Activated CD8-positive, alpha-beta T cell treated with anti-CD3 and anti-CD28 coated beads for 36 hours (primary cell): ENCODE measurements around the gene GPR173. TPM values are rescaled to one million over a fixed set of nuclear protein-coding genes. Genes with fewer than 3 reads are reported as not detected.

Source experiments
- ATAC-seq: fragments of 200-7000 bp; cut with Tn5 transposase; one replicate; pipeline ENCODE4 v1.10.0; 2021; ENCODE audit warnings: mild to moderate bottlenecking, moderate library complexity
- CTCF ChIA-PET: fragments of 350-600 bp; sonication (Branson Sonifier 250); formaldehyde crosslinking; loops from one replicate; lab custom pipeline; 2021; ENCODE audit warnings: antibody characterized with exemption; lab: Charles Lee
- POLR2A ChIA-PET: fragments of 350-600 bp; sonication (Branson Sonifier 250); formaldehyde crosslinking; loops from one replicate; lab custom pipeline; 2021; ENCODE audit warnings: antibody characterized with exemption; lab: Charles Lee
- DNase-seq: peaks from one replicate; pipeline ENCODE4 v3.0.0-alpha.2; 2020
- H3K27ac Mint-ChIP-seq: one replicate; pipeline ENCODE4 v1.8.0; 2021; ENCODE audit warnings: mild to moderate bottlenecking, mixed read lengths
- H3K27me3 Mint-ChIP-seq: one replicate; pipeline ENCODE4 v1.8.0; 2021; ENCODE audit warnings: mixed read lengths
- H3K36me3 Mint-ChIP-seq: one replicate; pipeline ENCODE4 v1.8.0; 2021; ENCODE audit warnings: low read depth, mixed read lengths
- H3K4me1 Mint-ChIP-seq: one replicate; pipeline ENCODE4 v1.8.0; 2021; ENCODE audit warnings: low read depth, mixed read lengths
- H3K4me3 Mint-ChIP-seq: one replicate; pipeline ENCODE4 v1.8.0; 2021; ENCODE audit warnings: mild to moderate bottlenecking, moderate library complexity, mixed read lengths
- H3K9me3 Mint-ChIP-seq: one replicate; pipeline ENCODE4 v1.8.0; 2021; ENCODE audit warnings: mixed read lengths
- intact Hi-C: fragments of 100-400 bp; cut with micrococcal nuclease; formaldehyde crosslinking; loops from one replicate; pipeline ENCODE4 v1.10.0; 2022
- total RNA-seq, 2 experiments: library from RNA; stranded (reverse); gene quantifications; one replicate each; pipeline ENCODE4 v1.2.3, GENCODE V29; 2021
- TF ChIP-seq, protein P1 (sequence below): fragments of 200-600 bp; IDR thresholded peaks from one replicate; pipeline ENCODE4 v1.8.0; 2022; ENCODE audit warnings: antibody characterized with exemption, mild to moderate bottlenecking

Gene GPR173
- total RNA-seq, 2 experiments from 2014 or later, result 0.36 to 0.70 TPM

GRCh38 chrX:53082773-53083616 lies 34.4 kb downstream of the GPR173 start:
- TF ChIP-seq, protein P1, sequence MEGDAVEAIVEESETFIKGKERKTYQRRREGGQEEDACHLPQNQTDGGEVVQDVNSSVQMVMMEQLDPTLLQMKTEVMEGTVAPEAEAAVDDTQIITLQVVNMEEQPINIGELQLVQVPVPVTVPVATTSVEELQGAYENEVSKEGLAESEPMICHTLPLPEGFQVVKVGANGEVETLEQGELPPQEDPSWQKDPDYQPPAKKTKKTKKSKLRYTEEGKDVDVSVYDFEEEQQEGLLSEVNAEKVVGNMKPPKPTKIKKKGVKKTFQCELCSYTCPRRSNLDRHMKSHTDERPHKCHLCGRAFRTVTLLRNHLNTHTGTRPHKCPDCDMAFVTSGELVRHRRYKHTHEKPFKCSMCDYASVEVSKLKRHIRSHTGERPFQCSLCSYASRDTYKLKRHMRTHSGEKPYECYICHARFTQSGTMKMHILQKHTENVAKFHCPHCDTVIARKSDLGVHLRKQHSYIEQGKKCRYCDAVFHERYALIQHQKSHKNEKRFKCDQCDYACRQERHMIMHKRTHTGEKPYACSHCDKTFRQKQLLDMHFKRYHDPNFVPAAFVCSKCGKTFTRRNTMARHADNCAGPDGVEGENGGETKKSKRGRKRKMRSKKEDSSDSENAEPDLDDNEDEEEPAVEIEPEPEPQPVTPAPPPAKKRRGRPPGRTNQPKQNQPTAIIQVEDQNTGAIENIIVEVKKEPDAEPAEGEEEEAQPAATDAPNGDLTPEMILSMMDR, result no peak
- H3K27ac Mint-ChIP-seq, result peak overlapping the region; percentile 96
- DNase-seq, result no peak
- H3K36me3 Mint-ChIP-seq, result peaks cover 46% of the 10 kb centered on the region
- H3K9me3 Mint-ChIP-seq, result no peaks in the 10 kb centered on the region
- POLR2A ChIA-PET, result interaction anchor here (0.6 to 1.6 kb wide), 4 partner anchors 10 to 369 kb away, joined by 3 to 10 read pairs (median 6); partner anchors contain the start of gene KANTR
- H3K4me1 Mint-ChIP-seq, result peaks cover 51% of the 10 kb centered on the region
- H3K4me3 Mint-ChIP-seq, result peak overlapping the region; percentile 89
- H3K27me3 Mint-ChIP-seq, result no peaks in the 10 kb centered on the region
- no peak for ATAC-seq
- intact Hi-C loops, result no loop called here
- CTCF ChIA-PET, result interaction anchor here (1.7 kb wide), 1 partner anchor 10 kb away, joined by 7 read pairs; no protein-coding TSS in a partner anchor

GRCh38 chrX:53084043-53084570 lies 35.5 kb downstream of the GPR173 start:
- Mint-ChIP-seq H3K27ac (peak overlapping the region; percentile 71), H3K4me3 (peak overlapping the region; percentile 89), H3K27me3 (no peaks in the 10 kb centered on the region), H3K9me3 (no peaks in the 10 kb centered on the region), H3K4me1 (peaks cover 61% of the 10 kb centered on the region), H3K36me3 (peaks cover 51% of the 10 kb centered on the region)
- intact Hi-C loops, result no loop called here
- CTCF ChIA-PET, result no interaction called here
- DNase-seq (no peak), ATAC-seq (no peak)
- TF ChIP-seq, protein P1, result no peak
- POLR2A ChIA-PET, result no interaction called here

GRCh38 chrX:53084863-53085262 lies 36.3 kb downstream of the GPR173 start:
- peaks cover 61% of the 10 kb centered on the region for H3K4me1 Mint-ChIP-seq
- peaks cover 51% of the 10 kb centered on the region for H3K36me3 Mint-ChIP-seq
- H3K27me3 Mint-ChIP-seq, result no peaks in the 10 kb centered on the region
- no peak for DNase-seq
- H3K27ac Mint-ChIP-seq, result peak overlapping the region; percentile 71
- CTCF ChIA-PET, result no interaction called here
- no peak overlapping the region for H3K4me3 Mint-ChIP-seq
- TF ChIP-seq, protein P1, result no peak
- intact Hi-C loops, result no loop called here
- H3K9me3 Mint-ChIP-seq, result no peaks in the 10 kb centered on the region
- POLR2A ChIA-PET, result interaction anchor here (0.6 kb wide), 1 partner anchor 13 kb away, joined by 3 read pairs; no protein-coding TSS in a partner anchor
- ATAC-seq, result no peak

- Mint-ChIP-seq H3K4me3 (peak overlapping the region; percentile 15), H3K27ac (peak overlapping the region; percentile 56), H3K36me3 (peaks cover 51% of the 10 kb centered on the region), H3K9me3 (no peaks in the 10 kb centered on the region), H3K4me1 (peaks cover 57% of the 10 kb centered on the region), H3K27me3 (no peaks in the 10 kb centered on the region)
- intact Hi-C loops, result no loop called here
- TF ChIP-seq, protein P1, result no peak
- DNase-seq (peak; percentile 35), ATAC-seq (no peak)
- ChIA-PET POLR2A (no interaction called here), CTCF (no interaction called here)
Observed at GRCh38 chrX:53085661-53086229, 37.2 kb downstream of the GPR173 start.
